ENCODE results near the gene ELMO1. TPM values are rescaled to one million over a fixed set of nuclear protein-coding genes. Genes with fewer than 3 reads are reported as not detected.
A peak's percentile ranks its signal among the peaks of the same experiment; 100 is the strongest.

Gene ELMO1
- total and polyA plus RNA-seq, 2 of the 13 experiments (the other 11 are each of a cell fraction or from before 2014, with no cell fraction given): 0.11 to 0.17 TPM

GRCh38 chr7:36863901-36864701 is 584.6 kb downstream of the ELMO1 start (continued):
- TF ChIP-seq ZNF513 (CRISPR knock-in tag; conservative IDR thresholded peaks at IDR 0.05) (no peak), THRA (CRISPR knock-in tag; IDR thresholded peaks at IDR 0.05; ENCODE audit: borderline replicate concordance) (peak; percentile 78; the same call in 1 of the 2 replicates), ZKSCAN8 (CRISPR knock-in tag; IDR thresholded peaks at IDR 0.05; ENCODE audit: borderline replicate concordance) (peak; percentile 36; the same call in 1 of the 2 replicates), TFDP1 (CRISPR knock-in tag; IDR thresholded peaks at IDR 0.05; ENCODE audit: borderline replicate concordance) (peak; percentile 57; the same call in 1 of the 2 replicates), LCORL (IDR thresholded peaks at IDR 0.05) (no peak), LCORL (CRISPR knock-in tag; IDR thresholded peaks at IDR 0.05) (peak; percentile 82), ZNF275 (CRISPR knock-in tag; IDR thresholded peaks at IDR 0.05; ENCODE audit: borderline replicate concordance) (no peak; the same call in 1 of the 2 replicates), ZNF331 (CRISPR knock-in tag; IDR thresholded peaks at IDR 0.05) (peak; percentile 76), ZNF431 (CRISPR knock-in tag; IDR thresholded peaks at IDR 0.05; ENCODE audit: borderline replicate concordance, low read depth) (peak; percentile 89; the same call in 1 of the 2 replicates), MED8 (CRISPR knock-in tag; IDR thresholded peaks at IDR 0.05; ENCODE audit: insufficient replicate concordance) (peak; percentile 34), NR2F6 (IDR thresholded peaks at IDR 0.05) (peak; percentile 90), NR2F6 (CRISPR knock-in tag; IDR thresholded peaks at IDR 0.05) (peak; percentile 88), ZSCAN30 (CRISPR knock-in tag; IDR thresholded peaks at IDR 0.05) (no peak), CHD4 (IDR thresholded peaks at IDR 0.05; ENCODE audit: borderline replicate concordance, low read length) (no peak), IKZF5 (CRISPR knock-in tag; IDR thresholded peaks at IDR 0.05) (peak; percentile 77), MLX (CRISPR knock-in tag; IDR thresholded peaks at IDR 0.05) (peak; percentile 98), ZNF792 (CRISPR knock-in tag; IDR thresholded peaks at IDR 0.05) (peak; percentile 32; the same call in 1 of the 2 replicates), TFE3 (CRISPR knock-in tag; IDR thresholded peaks at IDR 0.05) (peak; percentile 96), FLYWCH1 (CRISPR knock-in tag; IDR thresholded peaks at IDR 0.05) (no peak; the same call in 1 of the 2 replicates), GABPA (IDR thresholded peaks at IDR 0.05; ENCODE audit: low read depth, low read length) (no peak), GABPA (CRISPR knock-in tag; IDR thresholded peaks at IDR 0.05; ENCODE audit: low read depth) (peak; percentile 71)

Data from HepG2 (cell line).